Measurements from ENCODE around the gene MESP2.
A peak's percentile ranks its signal among the peaks of the same experiment; 100 is the strongest.

MESP2 gene

GRCh38 chr15:89822611-89822950 lies 46.4 kb downstream of the MESP2 start:
- Histone ChIP-seq H3K27ac (replicated peaks) (peak overlapping the region; percentile 90; the same call in 1 of the 2 replicates), H3K4me3 (replicated peaks; ENCODE audit: insufficient read depth, low read length) (no peak overlapping the region), H3K27me3 (ENCODE audit: insufficient read depth, poor library complexity, severe bottlenecking) (no peaks in the 10 kb centered on the region)
- TF ChIP-seq GABPA (IDR thresholded peaks at IDR 0.05; ENCODE audit: low read depth) (no peak), SPI1 (IDR thresholded peaks at IDR 0.05; ENCODE audit: borderline replicate concordance, low read depth) (no peak), CTCF (IDR thresholded peaks at IDR 0.05; ENCODE audit: insufficient read depth, low read length) (no peak)
- TF ChIP-seq, protein P1, sequence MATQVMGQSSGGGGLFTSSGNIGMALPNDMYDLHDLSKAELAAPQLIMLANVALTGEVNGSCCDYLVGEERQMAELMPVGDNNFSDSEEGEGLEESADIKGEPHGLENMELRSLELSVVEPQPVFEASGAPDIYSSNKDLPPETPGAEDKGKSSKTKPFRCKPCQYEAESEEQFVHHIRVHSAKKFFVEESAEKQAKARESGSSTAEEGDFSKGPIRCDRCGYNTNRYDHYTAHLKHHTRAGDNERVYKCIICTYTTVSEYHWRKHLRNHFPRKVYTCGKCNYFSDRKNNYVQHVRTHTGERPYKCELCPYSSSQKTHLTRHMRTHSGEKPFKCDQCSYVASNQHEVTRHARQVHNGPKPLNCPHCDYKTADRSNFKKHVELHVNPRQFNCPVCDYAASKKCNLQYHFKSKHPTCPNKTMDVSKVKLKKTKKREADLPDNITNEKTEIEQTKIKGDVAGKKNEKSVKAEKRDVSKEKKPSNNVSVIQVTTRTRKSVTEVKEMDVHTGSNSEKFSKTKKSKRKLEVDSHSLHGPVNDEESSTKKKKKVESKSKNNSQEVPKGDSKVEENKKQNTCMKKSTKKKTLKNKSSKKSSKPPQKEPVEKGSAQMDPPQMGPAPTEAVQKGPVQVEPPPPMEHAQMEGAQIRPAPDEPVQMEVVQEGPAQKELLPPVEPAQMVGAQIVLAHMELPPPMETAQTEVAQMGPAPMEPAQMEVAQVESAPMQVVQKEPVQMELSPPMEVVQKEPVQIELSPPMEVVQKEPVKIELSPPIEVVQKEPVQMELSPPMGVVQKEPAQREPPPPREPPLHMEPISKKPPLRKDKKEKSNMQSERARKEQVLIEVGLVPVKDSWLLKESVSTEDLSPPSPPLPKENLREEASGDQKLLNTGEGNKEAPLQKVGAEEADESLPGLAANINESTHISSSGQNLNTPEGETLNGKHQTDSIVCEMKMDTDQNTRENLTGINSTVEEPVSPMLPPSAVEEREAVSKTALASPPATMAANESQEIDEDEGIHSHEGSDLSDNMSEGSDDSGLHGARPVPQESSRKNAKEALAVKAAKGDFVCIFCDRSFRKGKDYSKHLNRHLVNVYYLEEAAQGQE (IDR thresholded peaks at IDR 0.05; ENCODE audit: insufficient replicate concordance, low read depth) = no peak
- DNase-seq (ENCODE audit: low read depth in 1 of 2, low spot score in 1 of 2) = no peak

DNA sequence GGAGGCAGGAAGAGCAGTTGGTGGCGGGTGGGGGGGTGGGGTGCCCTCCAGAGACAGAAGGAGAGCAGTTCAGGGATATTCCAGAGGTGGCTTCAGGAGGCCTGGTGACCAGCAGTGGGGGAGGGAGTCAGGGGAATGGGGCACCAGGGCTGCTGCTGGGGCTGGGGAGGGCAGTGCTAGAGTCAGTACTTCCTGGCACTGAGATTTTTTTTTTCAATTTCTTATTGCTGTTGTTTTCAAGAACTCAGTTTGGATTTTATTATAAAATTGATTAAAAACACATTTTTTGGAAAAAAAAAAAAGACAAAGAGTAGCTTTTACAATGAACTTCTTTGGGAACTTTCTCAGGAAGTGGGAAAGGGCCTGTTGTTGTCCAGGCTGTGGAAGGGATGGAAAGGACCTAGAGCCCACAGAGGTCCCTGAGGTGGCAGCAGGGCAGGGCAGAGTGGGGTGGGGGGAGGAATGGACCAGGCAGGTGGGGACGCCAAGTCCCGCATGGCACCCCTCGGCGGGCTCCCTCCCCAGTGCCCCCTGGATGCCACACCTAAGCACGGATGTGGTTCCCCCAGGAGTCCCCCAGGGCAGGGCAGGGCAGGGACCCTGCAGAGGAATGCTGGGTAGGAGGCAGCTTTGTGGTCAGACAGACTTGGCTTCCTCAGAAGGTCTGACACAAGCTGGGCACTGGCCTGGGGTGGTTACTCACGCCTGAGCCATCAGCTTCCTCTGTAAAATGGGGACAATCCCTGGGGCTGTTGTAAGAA lies 47.0 kb downstream of the MESP2 start:
- Histone ChIP-seq H3K4me3 (replicated peaks; ENCODE audit: insufficient read depth, low read length) (no peak overlapping the region), H3K27me3 (ENCODE audit: insufficient read depth, poor library complexity, severe bottlenecking) (no peaks in the 10 kb centered on the region), H3K27ac (replicated peaks) (peak overlapping the region; percentile 87)
- peak in 1 of 2 experiments; percentile 58 for DNase-seq (ENCODE audit: low read depth in 1 of 2, low spot score in 1 of 2)
- TF ChIP-seq, protein P1 (IDR thresholded peaks at IDR 0.05; ENCODE audit: insufficient replicate concordance, low read depth) = no peak
- TF ChIP-seq SPI1 (IDR thresholded peaks at IDR 0.05; ENCODE audit: borderline replicate concordance, low read depth) (no peak), POLR2AphosphoS5 (IDR thresholded peaks at IDR 0.05; ENCODE audit: low read depth) (no peak), CTCF (IDR thresholded peaks at IDR 0.05; ENCODE audit: insufficient read depth, low read length) (no peak), GABPA (IDR thresholded peaks at IDR 0.05; ENCODE audit: low read depth) (no peak)

DNA sequence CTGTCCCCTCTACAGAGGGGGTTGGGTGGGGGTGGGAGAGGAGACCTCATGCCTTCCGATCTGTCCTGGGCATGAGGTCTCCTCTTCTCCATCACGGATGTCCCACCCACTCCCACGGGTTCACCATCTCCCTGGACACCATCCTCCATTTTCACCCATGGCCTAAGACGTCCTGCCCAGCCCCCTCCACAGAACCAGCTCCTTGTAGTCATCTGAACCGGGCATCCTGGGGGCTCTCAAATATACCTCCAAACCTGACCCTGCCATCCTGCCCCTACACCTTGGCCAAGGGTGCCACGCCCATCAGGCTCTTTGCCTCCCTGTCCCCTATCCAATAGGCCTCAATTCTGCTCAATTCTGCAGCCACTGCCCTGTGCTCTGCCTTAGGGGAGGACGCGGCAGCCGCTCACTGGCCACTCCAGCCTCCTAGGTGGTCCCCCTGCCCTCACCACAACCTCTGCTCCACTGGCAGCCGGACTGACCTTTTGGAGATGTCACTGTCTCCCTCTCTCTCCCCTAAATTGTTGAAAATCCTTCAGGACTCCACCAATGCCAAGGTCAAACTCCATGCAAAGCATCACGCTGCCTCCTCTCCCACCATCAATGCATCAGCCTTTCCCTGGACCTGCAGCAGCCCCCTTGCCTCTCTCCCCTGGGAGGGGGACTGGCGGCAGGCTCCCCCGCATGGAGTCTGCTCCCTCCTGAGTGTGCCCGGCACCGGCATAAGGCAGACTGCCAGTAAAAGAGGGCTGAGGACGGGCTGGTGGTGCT lies 47.9 kb downstream of the MESP2 start:
- no peak for DNase-seq (ENCODE audit: low read depth in 1 of 2, low spot score in 1 of 2)
- peak overlapping the region; percentile 87 for H3K27ac ChIP-seq (replicated peaks)

More for the DNA sequence above, 47.9 kb downstream of the MESP2 start:
- TF ChIP-seq CTCF (IDR thresholded peaks at IDR 0.05; ENCODE audit: insufficient read depth, low read length) (no peak), POLR2AphosphoS5 (IDR thresholded peaks at IDR 0.05; ENCODE audit: low read depth) (no peak), SPI1 (IDR thresholded peaks at IDR 0.05; ENCODE audit: borderline replicate concordance, low read depth) (no peak), GABPA (IDR thresholded peaks at IDR 0.05; ENCODE audit: low read depth) (no peak)
- TF ChIP-seq, protein P1 (IDR thresholded peaks at IDR 0.05; ENCODE audit: insufficient replicate concordance, low read depth) = no peak
- H3K27me3 ChIP-seq (ENCODE audit: insufficient read depth, poor library complexity, severe bottlenecking) = no peaks in the 10 kb centered on the region
- H3K4me3 ChIP-seq (replicated peaks; ENCODE audit: insufficient read depth, low read length) = no peak overlapping the region
